ENCODE measurements around the gene ANAPC10. TPM values are rescaled to one million over a fixed set of nuclear protein-coding genes. Genes with fewer than 3 reads are reported as not detected.

ANAPC10 gene
- total RNA-seq, 1 experiment from 2014 or later: 27.2 TPM

GRCh38 chr4:145093638-145094037, 4.4 kb downstream of the ANAPC10 start:
- no TSS peak for BruUV-seq (replicated peaks)
- H3K27ac ChIP-seq (ENCODE audit: low read depth, low read length): no peak overlapping the region
- CTCF ChIA-PET: no interaction called here
- no peak for DNase-seq (ENCODE audit: low read depth, low spot score)
- no peak overlapping the region for H3K9ac ChIP-seq (ENCODE audit: low read length)
- no peak overlapping the region for H3K4me3 ChIP-seq (replicated peaks in 1 of 2; ENCODE audit: low read depth in 1 of 2, low read length in 2 of 2)
- peaks cover 98% of the 10 kb centered on the region for H3K79me2 ChIP-seq (ENCODE audit: insufficient read depth, low read length)
- no peaks in the 10 kb centered on the region for H3K27me3 ChIP-seq (ENCODE audit: insufficient read depth, low read length)
- H3K9me3 ChIP-seq (ENCODE audit: control insufficient read depth in 1 of 2, insufficient read depth in 1 of 2, low read depth in 1 of 2, low read length in 2 of 2): peaks cover 0 to 4% of the 10 kb centered on the region in 2 experiments; a peak in 1 of 4 replicates
- ATAC-seq: no peak
- no peak for TF ChIP-seq SP1 (IDR thresholded peaks at IDR 0.05; ENCODE audit: low read depth)
- no peak for TF ChIP-seq ZBTB33 (IDR thresholded peaks at IDR 0.05; ENCODE audit: extremely low read depth, insufficient replicate concordance, low read length)
- TF ChIP-seq EZH2 (IDR thresholded peaks at IDR 0.05): no peak
- no peak for TF ChIP-seq ELF1 (IDR thresholded peaks at IDR 0.05; ENCODE audit: borderline replicate concordance, low read depth)
- no peak for TF ChIP-seq SIN3A (IDR thresholded peaks at IDR 0.05; ENCODE audit: low read depth)
- no peak for TF ChIP-seq CBX3 (IDR thresholded peaks at IDR 0.05; ENCODE audit: low read depth)
- no peak for TF ChIP-seq POLR2A (IDR thresholded peaks at IDR 0.05; ENCODE audit: borderline replicate concordance, extremely low read depth, insufficient read depth, insufficient read length)
- no peak for TF ChIP-seq POLR2AphosphoS5 (IDR thresholded peaks at IDR 0.05; ENCODE audit: low read depth, low read length)
- no peak for TF ChIP-seq YY1 (IDR thresholded peaks at IDR 0.05; ENCODE audit: extremely low read depth, insufficient replicate concordance, low read depth, low read length)
- no peak for TF ChIP-seq TCF7L2 (IDR thresholded peaks at IDR 0.05; ENCODE audit: borderline replicate concordance, extremely low read depth, insufficient read depth, insufficient read length)
- TF ChIP-seq FOSL1 (IDR thresholded peaks at IDR 0.05; ENCODE audit: low read depth): no peak
- no peak for TF ChIP-seq ZNF274 (IDR thresholded peaks at IDR 0.05; ENCODE audit: low read depth, low read length)
- TF ChIP-seq, protein P1, sequence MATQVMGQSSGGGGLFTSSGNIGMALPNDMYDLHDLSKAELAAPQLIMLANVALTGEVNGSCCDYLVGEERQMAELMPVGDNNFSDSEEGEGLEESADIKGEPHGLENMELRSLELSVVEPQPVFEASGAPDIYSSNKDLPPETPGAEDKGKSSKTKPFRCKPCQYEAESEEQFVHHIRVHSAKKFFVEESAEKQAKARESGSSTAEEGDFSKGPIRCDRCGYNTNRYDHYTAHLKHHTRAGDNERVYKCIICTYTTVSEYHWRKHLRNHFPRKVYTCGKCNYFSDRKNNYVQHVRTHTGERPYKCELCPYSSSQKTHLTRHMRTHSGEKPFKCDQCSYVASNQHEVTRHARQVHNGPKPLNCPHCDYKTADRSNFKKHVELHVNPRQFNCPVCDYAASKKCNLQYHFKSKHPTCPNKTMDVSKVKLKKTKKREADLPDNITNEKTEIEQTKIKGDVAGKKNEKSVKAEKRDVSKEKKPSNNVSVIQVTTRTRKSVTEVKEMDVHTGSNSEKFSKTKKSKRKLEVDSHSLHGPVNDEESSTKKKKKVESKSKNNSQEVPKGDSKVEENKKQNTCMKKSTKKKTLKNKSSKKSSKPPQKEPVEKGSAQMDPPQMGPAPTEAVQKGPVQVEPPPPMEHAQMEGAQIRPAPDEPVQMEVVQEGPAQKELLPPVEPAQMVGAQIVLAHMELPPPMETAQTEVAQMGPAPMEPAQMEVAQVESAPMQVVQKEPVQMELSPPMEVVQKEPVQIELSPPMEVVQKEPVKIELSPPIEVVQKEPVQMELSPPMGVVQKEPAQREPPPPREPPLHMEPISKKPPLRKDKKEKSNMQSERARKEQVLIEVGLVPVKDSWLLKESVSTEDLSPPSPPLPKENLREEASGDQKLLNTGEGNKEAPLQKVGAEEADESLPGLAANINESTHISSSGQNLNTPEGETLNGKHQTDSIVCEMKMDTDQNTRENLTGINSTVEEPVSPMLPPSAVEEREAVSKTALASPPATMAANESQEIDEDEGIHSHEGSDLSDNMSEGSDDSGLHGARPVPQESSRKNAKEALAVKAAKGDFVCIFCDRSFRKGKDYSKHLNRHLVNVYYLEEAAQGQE (IDR thresholded peaks at IDR 0.05; ENCODE audit: low read depth): no peak
- TF ChIP-seq JUND (IDR thresholded peaks at IDR 0.05): no peak
- TF ChIP-seq, protein P2, sequence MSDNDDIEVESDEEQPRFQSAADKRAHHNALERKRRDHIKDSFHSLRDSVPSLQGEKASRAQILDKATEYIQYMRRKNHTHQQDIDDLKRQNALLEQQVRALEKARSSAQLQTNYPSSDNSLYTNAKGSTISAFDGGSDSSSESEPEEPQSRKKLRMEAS (IDR thresholded peaks at IDR 0.05): no peak
- POLR2A ChIA-PET: no interaction called here
- H3K4me1 ChIP-seq (ENCODE audit: control insufficient read depth in 1 of 2, insufficient read depth in 2 of 2, low read length in 2 of 2): peaks cover 4 to 7% of the 10 kb centered on the region in 2 experiments; a peak in 3 of 4 replicates
- RAD21 ChIA-PET (ENCODE audit: low non-redundant PET in 1 of 2, low total read pairs in 2 of 2, uncharacterized antibody in 2 of 2, unreplicated experiment in 2 of 2): no interaction called here
- H3K36me3 ChIP-seq (ENCODE audit: control insufficient read depth in 1 of 2, insufficient read depth in 2 of 2, low read length in 2 of 2): peaks cover 3 to 24% of the 10 kb centered on the region in 2 experiments
- H3K4me2 ChIP-seq (ENCODE audit: low read length): no peak overlapping the region
- no peaks in the 10 kb centered on the region for H4K20me1 ChIP-seq (ENCODE audit: insufficient read depth)
- intact Hi-C loops (cut with micrococcal nuclease): no loop called here
- H3K9me2 ChIP-seq (ENCODE audit: insufficient read depth): no peaks in the 10 kb centered on the region
- H2AFZ ChIP-seq (ENCODE audit: low read depth, low read length, poor library complexity, severe bottlenecking): no peak overlapping the region

Data from HCT116 (cell line).